Heart right ventricle (tissue), 16 donors: ENCODE results near the gene TNFAIP8. TPM values are rescaled to one million over a fixed set of nuclear protein-coding genes. Genes with fewer than 3 reads are reported as not detected.

ENCODE experiments used
- ATAC-seq, 8 donors: fragments of 200-7000 bp; cut with Tn5 transposase; one replicate each; pipeline ENCODE4 v1.9.1; 2020; ENCODE audit warnings: mild to moderate bottlenecking in 8 of 8, moderate library complexity in 8 of 8, moderate number of reproducible peaks in 1 of 8
- DNase-seq, 2 donors: peaks; one replicate each; pipeline ENCODE4 v3.0.0-alpha.2; 2020
- H3K27ac ChIP-seq, 10 donors: fragments of 200-600 bp; sonication (generic) in 2 of 10; one replicate each; pipeline versions ENCODE4 v1.5.0 to v1.8.0; 2020 to 2022; ENCODE audit warnings: mild to moderate bottlenecking in 3 of 10
- H3K27me3 ChIP-seq, 7 donors: fragments of 200-600 bp; one replicate each; pipeline ENCODE4 v1.8.0; 2021 to 2022; ENCODE audit warnings: mild to moderate bottlenecking in 2 of 7
- H3K36me3 ChIP-seq, 9 donors: fragments of 200-600 bp; sonication (generic) in 1 of 9; one replicate each; pipeline versions ENCODE4 v1.5.0 to v1.8.0; 2020 to 2022; ENCODE audit warnings: mild to moderate bottlenecking in 2 of 9
- H3K4me1 ChIP-seq, 9 donors: fragments of 200-600 bp; sonication (generic) in 1 of 9; one replicate each; pipeline versions ENCODE4 v1.5.0 to v1.8.0; 2020 to 2022; ENCODE audit warnings: mild to moderate bottlenecking in 4 of 9
- H3K4me3 ChIP-seq, 10 donors: fragments of 200-600 bp; sonication (generic) in 2 of 10; one replicate each; pipeline versions ENCODE4 v1.5.0 to v1.8.0; 2020 to 2022; ENCODE audit warnings: mild to moderate bottlenecking in 7 of 10, moderate library complexity in 2 of 10
- H3K9me3 ChIP-seq, 11 donors: fragments of 200-600 bp in 10 of 11; sonication (generic) in 2 of 11; one replicate each; pipeline versions ENCODE4 v1.5.0 to v1.8.0; 2013 to 2022; ENCODE audit warnings: mild to moderate bottlenecking in 2 of 11, control low read depth in 1 of 11, moderate library complexity in 1 of 11
- WGBS, 2 donors: extraction: QIAGEN DNeasy Blood & Tissue Kit; methylation state at CpG; one replicate each; pipeline ENCODE4 v1.1.7; 2013; ENCODE audit warnings: inconsistent platforms in 1 of 2; 5-methylcytosine and 5-hydroxymethylcytosine counted together
- intact Hi-C, 10 donors: fragments of 100-400 bp; cut with DNase I; formaldehyde crosslinking; loops; one replicate each; pipeline versions ENCODE4 v1.11.1 to v1.14.2; 2022
- polyA plus RNA-seq, 2 donors: library from polyadenylated mRNA; stranded (reverse); fragments of 200-250 nt; gene quantifications; one replicate each; pipeline ENCODE4 v1.2.3, GENCODE V29; 2013
- total RNA-seq, 10 donors: library from RNA; stranded (reverse); fragmentation: NEBNext Ultra II Directional in 3 of 10; extraction: Animal tissue kit (Norgen Biotek cat#: 25700) in 3 of 10; gene quantifications; one replicate each; pipeline versions ENCODE4 v1.2.1 to v1.2.4, GENCODE V29; 2021 to 2023
- TF ChIP-seq, protein P1 (sequence below), 9 donors: fragments of 200-600 bp; sonication (generic) in 2 of 9; IDR thresholded peaks; one replicate each; pipeline versions ENCODE4 v1.5.0 to v1.8.0; 2021 to 2022; ENCODE audit warnings: antibody characterized with exemption in 9 of 9, mild to moderate bottlenecking in 5 of 9, moderate library complexity in 1 of 9
- donor health status: Arrhythmogenic right ventricular cardiomyopathy.
- donor health status: ischemic (EF 13 %, LVEDD 7.1; RV severe dilation, severe dysfunction).
- donor health status: healthy with polysubstance abuse.
- donor health status: DM: no; HTN: yes; CAD: no.
- donor health status: DM: no; HTN: no; CAD: no.
- donor health status: ischemic (EF 25% LVEDD 6.9; RV normal size, moderate dysfunction).
- donor health status: ischemic (EF 25% LVEDD 5.7; RV mildly dilated, moderate dysfunction).
- donor health status: healthy.
- donor health status: DM: yes; HTN: yes; CAD: no.
- donor health status: Ischemic cardiomyopathy.
- donor health status: ischemic (EF 35%, LVEDD 5.7; RV mildly dilated, moderate dysfunction).
- donor health status: nonischemic (EF 11% LVEDD 7.7; RV severe dilation, severe dysfunction).
- donor health status: DM: yes; HTN: yes; CAD: no.
- donor health status: PGD.
- donor health status: ischemic (EF 29% LVEDD 5.4; RV normal size, mild dysfunction).
- donor health status: nonischemic (EF 23%, LVEDD 6.1; RV moderate dilation, normal function).

TNFAIP8 gene
- total and polyA plus RNA-seq, 12 donors = 3.3 to 30.8 (median 8.7) TPM

DNA sequence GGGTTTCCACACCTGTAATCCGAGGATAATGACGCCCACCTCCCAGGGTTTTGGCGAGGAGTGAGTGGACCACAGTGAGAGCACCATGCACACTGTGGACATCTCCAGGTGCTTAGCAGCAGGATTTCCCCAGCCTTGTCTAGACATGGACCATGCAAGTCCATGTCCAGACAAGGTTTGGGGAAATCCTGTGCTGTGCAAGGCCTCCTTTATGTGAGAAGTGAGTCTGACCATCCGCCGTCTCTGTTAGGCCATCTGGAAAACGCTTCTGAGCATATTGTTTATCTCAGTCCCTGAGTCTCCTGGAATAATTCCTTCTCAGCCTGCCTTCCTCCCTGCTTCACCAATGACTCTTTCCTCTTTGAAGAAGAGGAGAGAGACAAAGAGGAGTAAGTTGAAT, 26.2 kb upstream of the TNFAIP8 start:
- no peaks in the 10 kb centered on the region for H3K9me3 ChIP-seq
- no peaks in the 10 kb centered on the region for H3K36me3 ChIP-seq
- peaks cover 0 to 98% (median 6%) of the 10 kb centered on the region in 9 donors for H3K4me1 ChIP-seq
- DNase-seq = no peak
- WGBS, 2 donors = 66 to 81% methylated on average over 6 of the region's 6 CpGs
- no peak overlapping the region for H3K4me3 ChIP-seq
- peak overlapping the region in 1 of 10 donors; percentile 84 for H3K27ac ChIP-seq
- no peaks in the 10 kb centered on the region for H3K27me3 ChIP-seq
- peak in 1 of 8 donors; percentile 16 for ATAC-seq
- TF ChIP-seq, protein P1, sequence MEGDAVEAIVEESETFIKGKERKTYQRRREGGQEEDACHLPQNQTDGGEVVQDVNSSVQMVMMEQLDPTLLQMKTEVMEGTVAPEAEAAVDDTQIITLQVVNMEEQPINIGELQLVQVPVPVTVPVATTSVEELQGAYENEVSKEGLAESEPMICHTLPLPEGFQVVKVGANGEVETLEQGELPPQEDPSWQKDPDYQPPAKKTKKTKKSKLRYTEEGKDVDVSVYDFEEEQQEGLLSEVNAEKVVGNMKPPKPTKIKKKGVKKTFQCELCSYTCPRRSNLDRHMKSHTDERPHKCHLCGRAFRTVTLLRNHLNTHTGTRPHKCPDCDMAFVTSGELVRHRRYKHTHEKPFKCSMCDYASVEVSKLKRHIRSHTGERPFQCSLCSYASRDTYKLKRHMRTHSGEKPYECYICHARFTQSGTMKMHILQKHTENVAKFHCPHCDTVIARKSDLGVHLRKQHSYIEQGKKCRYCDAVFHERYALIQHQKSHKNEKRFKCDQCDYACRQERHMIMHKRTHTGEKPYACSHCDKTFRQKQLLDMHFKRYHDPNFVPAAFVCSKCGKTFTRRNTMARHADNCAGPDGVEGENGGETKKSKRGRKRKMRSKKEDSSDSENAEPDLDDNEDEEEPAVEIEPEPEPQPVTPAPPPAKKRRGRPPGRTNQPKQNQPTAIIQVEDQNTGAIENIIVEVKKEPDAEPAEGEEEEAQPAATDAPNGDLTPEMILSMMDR (IDR thresholded peaks at IDR 0.05) = no peak
- intact Hi-C loops = loop anchor here in 4 of 10 donors (5.0 to 10.0 kb wide), 4 partner anchors 55 to 345 kb away; partner anchors contain the start of gene DTWD2 (in 1 of the 4)

- no peaks in the 10 kb centered on the region for H3K36me3 ChIP-seq
- intact Hi-C loops = loop anchor here in 4 of 10 donors (10.0 kb wide), 3 partner anchors 56 to 346 kb away; partner anchors contain the start of gene DTWD2 (in 1 of the 4)
- no peaks in the 10 kb centered on the region for H3K27me3 ChIP-seq
- TF ChIP-seq, protein P1 (IDR thresholded peaks at IDR 0.05) = no peak
- WGBS, 2 donors = 81 to 84% methylated on average over 9 of the region's 9 CpGs
- DNase-seq (no peak), ATAC-seq (no peak)
- peak overlapping the region in 1 of 10 donors; percentile 84 for H3K27ac ChIP-seq
- peaks cover 0 to 99% (median 6%) of the 10 kb centered on the region in 9 donors for H3K4me1 ChIP-seq
- no peaks in the 10 kb centered on the region for H3K9me3 ChIP-seq
- no peak overlapping the region for H3K4me3 ChIP-seq
Measured at GRCh38 chr5:119330367-119331183, 25.2 kb upstream of the TNFAIP8 start.

DNA sequence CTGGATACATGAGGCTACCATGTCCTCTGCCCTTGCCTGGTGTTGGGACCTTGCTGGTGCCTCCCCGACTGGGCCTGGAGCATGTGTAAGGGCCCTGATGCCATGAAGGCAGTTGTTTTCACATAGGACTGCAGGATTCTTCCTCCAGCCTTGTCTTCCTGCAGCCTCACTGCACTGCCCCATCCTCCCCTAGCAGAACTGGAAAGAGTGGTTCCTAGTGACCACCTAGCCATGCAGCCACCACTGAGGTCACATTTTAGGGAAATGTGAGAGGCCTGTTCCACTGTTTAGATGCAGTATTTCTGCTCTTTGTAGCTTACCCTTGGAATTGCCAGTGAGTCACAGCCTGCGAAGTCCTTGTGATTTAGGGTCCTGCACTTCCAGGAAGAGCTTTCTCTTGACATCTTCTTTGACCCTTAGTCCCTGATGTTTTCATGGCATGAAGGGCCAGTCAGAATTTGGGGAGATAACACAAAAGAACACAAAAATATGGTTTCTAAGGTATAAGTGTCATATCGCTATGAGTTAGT, 24.2 kb upstream of the TNFAIP8 start:
- Histone ChIP-seq H3K4me1 (peaks cover 0 to 100% (median 6%) of the 10 kb centered on the region in 9 donors), H3K4me3 (no peak overlapping the region), H3K27me3 (no peaks in the 10 kb centered on the region), H3K9me3 (no peaks in the 10 kb centered on the region), H3K27ac (peak overlapping the region in 1 of 10 donors; percentile 84), H3K36me3 (no peaks in the 10 kb centered on the region)
- 94 to 95% methylated on average over 3 of the region's 3 CpGs for WGBS, 2 donors
- TF ChIP-seq, protein P1 (IDR thresholded peaks at IDR 0.05) = no peak
- DNase-seq = no peak
- ATAC-seq = no peak
- intact Hi-C loops = loop anchor here in 4 of 10 donors (10.0 kb wide), 3 partner anchors 57 to 347 kb away; partner anchors contain the start of gene DTWD2 (in 1 of the 4)

DNA sequence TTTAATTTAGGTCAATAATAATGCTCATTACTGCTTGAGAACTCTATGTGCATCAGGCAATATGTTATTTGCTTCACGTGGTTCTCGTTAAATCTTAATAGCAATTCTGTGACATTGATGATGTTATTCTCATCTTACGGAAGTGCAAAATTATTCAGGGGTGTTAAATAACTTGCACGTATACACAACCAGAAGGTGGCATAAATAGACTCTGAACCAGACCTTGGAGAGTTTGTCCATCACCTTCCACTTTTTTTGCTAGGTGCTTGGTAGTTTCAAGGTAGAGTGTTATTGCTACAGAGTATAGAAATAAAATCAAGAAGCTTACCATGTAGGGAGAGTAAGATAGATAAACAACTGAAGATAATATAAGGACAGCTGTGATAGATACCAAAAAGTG, 23.6 kb upstream of the TNFAIP8 start:
- no peak overlapping the region for H3K4me3 ChIP-seq
- TF ChIP-seq, protein P1 (IDR thresholded peaks at IDR 0.05) = no peak
- no peaks in the 10 kb centered on the region for H3K27me3 ChIP-seq
- no peak for ATAC-seq
- H3K9me3 ChIP-seq = no peaks in the 10 kb centered on the region
- DNase-seq = no peak
- peak overlapping the region in 1 of 10 donors; percentile 84 for H3K27ac ChIP-seq
- H3K4me1 ChIP-seq = peaks cover 0 to 100% (median 9%) of the 10 kb centered on the region in 9 donors
- intact Hi-C loops = loop anchor here in 4 of 10 donors (10.0 kb wide), 3 partner anchors 57 to 347 kb away; partner anchors contain the start of gene DTWD2 (in 1 of the 4)
- no peaks in the 10 kb centered on the region for H3K36me3 ChIP-seq
- 92 to 93% methylated on average over 4 of the region's 4 CpGs for WGBS, 2 donors
